HEK293 (cell line): ENCODE measurements around the gene CBX5.
"Not testable (repeated sequence)": the region's sequence is repeated elsewhere in the genome, so short reads cannot be mapped to it uniquely, and the experiment has no call there.

ENCODE experiments used
- CTCF ChIA-PET: fragments of 350-600 bp; formaldehyde crosslinking; extraction: SDS; loops from one replicate; lab custom pipeline; 2021; ENCODE audit warnings: antibody characterized with exemption; lab: Yijun Ruan, JAX
- POLR2A ChIA-PET: fragments of 300-600 bp; formaldehyde crosslinking; extraction: SDS; loops from one replicate; lab custom pipeline; 2020; ENCODE audit warnings: antibody characterized with exemption, inconsistent platforms; lab: Yijun Ruan, JAX
- H3K27ac ChIP-seq: fragments of 200-500 bp; sonication (Bioruptor generic); 2 replicates; pipeline ENCODE4 v1.5.1; 2014; ENCODE audit warnings: low read depth, low read length, control low read depth, inconsistent platforms; ENCODE audit errors: extremely low read depth
- H3K36me3 ChIP-seq, 2 experiments: fragments of 200-500 bp in 1 of 2; sonication (Bioruptor generic) in 1 of 2; 1 replicate in 1 of 2; 2 replicates in 1 of 2; pipeline ENCODE4 v1.5.1; 2014 to 2017; ENCODE audit warnings: inconsistent platforms in 2 of 2, low read length in 2 of 2; ENCODE audit not compliant: control insufficient read depth in 2 of 2, insufficient read depth in 1 of 2
- H3K4me1 ChIP-seq: fragments of 200-500 bp; sonication (Bioruptor generic); 2 replicates; pipeline ENCODE4 v1.5.1; 2014; ENCODE audit warnings: mild to moderate bottlenecking, low read length, inconsistent platforms; ENCODE audit not compliant: control insufficient read depth, insufficient read depth
- H3K4me3 ChIP-seq: 2 replicates; pipeline ENCODE4 v1.5.1; 2011; ENCODE audit warnings: low read depth, mild to moderate bottlenecking, control low read depth, low read length, moderate library complexity
- H3K9me3 ChIP-seq: fragments of 200-500 bp; sonication (Bioruptor generic); 2 replicates; pipeline ENCODE4 v1.5.1; 2014; ENCODE audit warnings: low read depth, low read length, inconsistent platforms; ENCODE audit not compliant: control insufficient read depth, insufficient read depth
- AEBP2 ChIP-seq: fragments of 450-650 bp; formaldehyde crosslinking; IDR thresholded peaks from 2 replicates; pipeline ENCODE4 v1.5.1; 2016; ENCODE audit warnings: missing biosample characterization, missing genetic modification characterization, borderline replicate concordance
- GFI1B ChIP-seq: fragments of 450-650 bp; formaldehyde crosslinking; IDR thresholded peaks from 2 replicates; pipeline ENCODE4 v1.5.1; 2016; ENCODE audit warnings: missing biosample characterization, missing genetic modification characterization
- REST ChIP-seq: fragments of 450-650 bp; formaldehyde crosslinking; IDR thresholded peaks from 2 replicates; pipeline ENCODE4 v1.5.1; 2016; ENCODE audit warnings: missing biosample characterization, missing genetic modification characterization
- ZBTB11 ChIP-seq: fragments of 450-650 bp; formaldehyde crosslinking; conservative IDR thresholded peaks from 2 replicates; pipeline ENCODE4 v1.5.1; 2016; ENCODE audit warnings: low read depth, missing biosample characterization, missing genetic modification characterization
- ZBTB21 ChIP-seq: fragments of 450-650 bp; formaldehyde crosslinking; IDR thresholded peaks from 2 replicates; pipeline ENCODE4 v1.5.1; 2017; ENCODE audit warnings: missing biosample characterization, missing genetic modification characterization
- ZBTB8A ChIP-seq: fragments of 450-650 bp; formaldehyde crosslinking; IDR thresholded peaks from 2 replicates; pipeline ENCODE4 v1.5.1; 2016; ENCODE audit warnings: missing biosample characterization, missing genetic modification characterization
- ZNF121 ChIP-seq: fragments of 450-650 bp; formaldehyde crosslinking; IDR thresholded peaks from 2 replicates; pipeline ENCODE4 v1.5.1; 2016; ENCODE audit warnings: missing biosample characterization, missing genetic modification characterization
- ZNF138 ChIP-seq: fragments of 450-650 bp; formaldehyde crosslinking; IDR thresholded peaks from 2 replicates; pipeline ENCODE4 v1.5.1; 2016; ENCODE audit warnings: missing biosample characterization, missing genetic modification characterization, borderline replicate concordance
- ZNF202 ChIP-seq: fragments of 450-650 bp; formaldehyde crosslinking; IDR thresholded peaks from 2 replicates; pipeline ENCODE4 v1.5.1; 2016; ENCODE audit warnings: missing biosample characterization, missing genetic modification characterization, borderline replicate concordance
- ZNF223 ChIP-seq: fragments of 450-650 bp; formaldehyde crosslinking; IDR thresholded peaks from 2 replicates; pipeline ENCODE4 v1.5.1; 2016; ENCODE audit warnings: missing biosample characterization, missing genetic modification characterization
- ZNF341 ChIP-seq: fragments of 450-650 bp; formaldehyde crosslinking; IDR thresholded peaks from 2 replicates; pipeline ENCODE4; 2016; ENCODE audit warnings: low read depth, missing biosample characterization, missing genetic modification characterization
- ZNF354C ChIP-seq: fragments of 450-650 bp; formaldehyde crosslinking; IDR thresholded peaks from 2 replicates; pipeline ENCODE4 v1.5.1; 2016; ENCODE audit warnings: missing biosample characterization, missing genetic modification characterization, low read depth, borderline replicate concordance
- ZNF394 ChIP-seq: fragments of 450-650 bp; formaldehyde crosslinking; IDR thresholded peaks from 2 replicates; pipeline ENCODE4 v1.5.1; 2016; ENCODE audit warnings: missing biosample characterization, missing genetic modification characterization, mild to moderate bottlenecking, moderate library complexity, borderline replicate concordance
- ZNF404 ChIP-seq: fragments of 450-650 bp; formaldehyde crosslinking; IDR thresholded peaks from 2 replicates; pipeline ENCODE4 v1.5.1; 2017; ENCODE audit warnings: missing biosample characterization, missing genetic modification characterization
- ZNF426 ChIP-seq: fragments of 450-650 bp; formaldehyde crosslinking; IDR thresholded peaks from 2 replicates; pipeline ENCODE4 v1.5.1; 2017; ENCODE audit warnings: missing biosample characterization, missing genetic modification characterization, mild to moderate bottlenecking, inconsistent platforms, moderate library complexity
- ZNF501 ChIP-seq: fragments of 450-650 bp; formaldehyde crosslinking; IDR thresholded peaks from 2 replicates; pipeline ENCODE4 v1.5.1; 2016; ENCODE audit warnings: missing biosample characterization, missing genetic modification characterization
- ZNF518A ChIP-seq: fragments of 450-650 bp; formaldehyde crosslinking; conservative IDR thresholded peaks from 2 replicates; pipeline ENCODE4 v1.5.1; 2016; ENCODE audit warnings: low read depth, missing biosample characterization, missing genetic modification characterization
- ZNF530 ChIP-seq: fragments of 450-650 bp; formaldehyde crosslinking; IDR thresholded peaks from 2 replicates; pipeline ENCODE4 v1.5.1; 2016; ENCODE audit warnings: low read depth, missing biosample characterization, missing genetic modification characterization
- ZNF623 ChIP-seq: fragments of 450-650 bp; formaldehyde crosslinking; IDR thresholded peaks from 2 replicates; pipeline ENCODE4 v1.5.1; 2016; ENCODE audit warnings: missing biosample characterization, missing genetic modification characterization
- ZNF639 ChIP-seq: fragments of 450-650 bp; formaldehyde crosslinking; IDR thresholded peaks from 2 replicates; pipeline ENCODE4 v1.5.1; 2016; ENCODE audit warnings: missing biosample characterization, missing genetic modification characterization
- ZNF654 ChIP-seq: fragments of 450-650 bp; formaldehyde crosslinking; IDR thresholded peaks from 2 replicates; pipeline ENCODE4 v1.5.1; 2016; ENCODE audit warnings: low read depth, missing biosample characterization, missing genetic modification characterization
- ZXDB ChIP-seq: fragments of 450-650 bp; formaldehyde crosslinking; IDR thresholded peaks from 2 replicates; pipeline ENCODE4 v1.5.1; 2016; ENCODE audit warnings: missing biosample characterization, missing genetic modification characterization

Gene CBX5

GRCh38 chr12:54185297-54185696, 94.6 kb downstream of the CBX5 start:
- not testable (repeated sequence) for H3K27ac ChIP-seq, H3K4me3 ChIP-seq, H3K4me1 ChIP-seq, H3K9me3 ChIP-seq
- H3K36me3 ChIP-seq, result peaks cover 0 to 33% of the 10 kb centered on the region in 2 experiments; a peak in 2 of 3 replicates
- ChIA-PET CTCF (interaction anchor here (0.7 to 1.1 kb wide), 2 partner anchors 30 to 47 kb away, joined by 3 to 4 read pairs; no protein-coding TSS in a partner anchor), POLR2A (interaction anchor here (0.6 kb wide), 2 partner anchors 83 to 132 kb away, joined by 3 to 4 read pairs; partner anchors contain the start of gene HOXC4)
- peak; percentile 76 for TF ChIP-seq ZXDB (tag by site-specific recombination)
- TF ChIP-seq ZBTB8A, result peak; percentile 85
- TF ChIP-seq ZNF530, result 0 out of 2 replicates have a peak, but pooled peaks have one; percentile 67
- TF ChIP-seq ZNF404 (tag by site-specific recombination), result peak; percentile 79; the same call in 1 of the 2 replicates
- 0 out of 2 replicates have a peak, but pooled peaks have one; percentile 18 for TF ChIP-seq ZNF501 (tag by site-specific recombination)
- peak; percentile 84 for TF ChIP-seq ZBTB11 (tag by site-specific recombination)
- peak; percentile 56; the same call in 1 of the 2 replicates for TF ChIP-seq ZNF223
- peak; percentile 80 for TF ChIP-seq ZNF623
- TF ChIP-seq ZNF354C (tag by site-specific recombination), result 0 out of 2 replicates have a peak, but pooled peaks have one; percentile 47
- peak; percentile 81; the same call in 1 of the 2 replicates for TF ChIP-seq REST (tag by site-specific recombination)
- peak; percentile 98 for TF ChIP-seq ZNF394 (tag by site-specific recombination)
- 0 out of 2 replicates have a peak, but pooled peaks have one; percentile 43 for TF ChIP-seq GFI1B (tag by site-specific recombination)
- TF ChIP-seq AEBP2, result 0 out of 2 replicates have a peak, but pooled peaks have one; percentile 38
- peak; percentile 63; the same call in 1 of the 2 replicates for TF ChIP-seq ZNF202
- peak; percentile 53 for TF ChIP-seq ZBTB21 (tag by site-specific recombination)
- TF ChIP-seq ZNF654 (tag by site-specific recombination), result peak; percentile 54
- TF ChIP-seq ZNF341 (tag by site-specific recombination), result 0 out of 2 replicates have a peak, but pooled peaks have one; percentile 25
- peak; percentile 64; the same call in 1 of the 2 replicates for TF ChIP-seq ZNF639 (tag by site-specific recombination)
- peak; percentile 96 for TF ChIP-seq ZNF518A (tag by site-specific recombination)
- 0 out of 2 replicates have a peak, but pooled peaks have one; percentile 21 for TF ChIP-seq ZNF121 (tag by site-specific recombination)
- TF ChIP-seq ZNF426 (tag by site-specific recombination), result peak; percentile 96
- peak; percentile 8; the same call in 1 of the 2 replicates for TF ChIP-seq ZNF138 (tag by site-specific recombination)
